MCF 10A (cell line): Measurements from ENCODE around the gene GABRR2. TPM values are rescaled to one million over a fixed set of nuclear protein-coding genes. Genes with fewer than 3 reads are reported as not detected.

ENCODE experiments used
- BruUV-seq: library from RNA; stranded (reverse); fragments of 400-500 nt; replicated peaks from 2 replicates; lab custom pipeline; 2021; lab: Mats Ljungman, UMichigan
- CTCF ChIA-PET: fragments of 300-600 bp; sonication (Branson Sonifier 250); formaldehyde crosslinking; extraction: SDS; loops from one replicate; lab custom pipeline; 2021; ENCODE audit warnings: antibody characterized with exemption, inconsistent platforms; lab: Yijun Ruan, JAX
- POLR2A ChIA-PET: fragments of 300-600, 350-650 bp; sonication (Branson Sonifier 250); formaldehyde crosslinking; extraction: SDS; loops from one replicate; lab custom pipeline; 2020; ENCODE audit warnings: antibody characterized with exemption, inconsistent platforms; lab: Yijun Ruan, JAX
- DNase-seq: peaks from one replicate; pipeline ENCODE4 v3.0.0-alpha.2; 2018; ENCODE audit not compliant: unreplicated experiment
- H3K27ac Mint-ChIP-seq: one replicate; pipeline ENCODE4 v1.8.0; 2022; ENCODE audit warnings: mild to moderate bottlenecking, low read depth, mixed read lengths; ENCODE audit not compliant: unreplicated experiment
- H3K27me3 Mint-ChIP-seq: one replicate; pipeline ENCODE4 v1.8.0; 2022; ENCODE audit warnings: mixed read lengths; ENCODE audit not compliant: insufficient read depth, unreplicated experiment
- H3K36me3 Mint-ChIP-seq: one replicate; pipeline ENCODE4 v1.8.0; 2022; ENCODE audit warnings: mild to moderate bottlenecking, moderate library complexity, mixed read lengths; ENCODE audit not compliant: insufficient read depth, unreplicated experiment
- H3K4me1 Mint-ChIP-seq: one replicate; pipeline ENCODE4 v1.8.0; 2022; ENCODE audit warnings: mixed read lengths; ENCODE audit not compliant: insufficient read depth, unreplicated experiment
- H3K4me3 Mint-ChIP-seq: one replicate; pipeline ENCODE4 v1.8.0; 2022; ENCODE audit warnings: mild to moderate bottlenecking, moderate library complexity, mixed read lengths; ENCODE audit not compliant: unreplicated experiment
- H3K9me3 Mint-ChIP-seq: one replicate; pipeline ENCODE4 v1.8.0; 2022; ENCODE audit warnings: mixed read lengths; ENCODE audit not compliant: unreplicated experiment
- intact Hi-C: fragments of 100-400 bp; cut with micrococcal nuclease; formaldehyde crosslinking; loops from 2 replicates; pipeline ENCODE4 v1.14.1; 2022
- total RNA-seq: library from RNA; stranded (reverse); gene quantifications from 2 replicates; pipeline ENCODE4 v1.2.3, GENCODE V29; 2022
- TF ChIP-seq, protein P1 (sequence below): fragments of 200-600 bp; IDR thresholded peaks from one replicate; pipeline ENCODE4 v1.8.0; 2022; ENCODE audit warnings: antibody characterized with exemption, mild to moderate bottlenecking; ENCODE audit not compliant: unreplicated experiment

The GABRR2 gene
- total RNA-seq, 1 experiment from 2014 or later = not detected

DNA sequence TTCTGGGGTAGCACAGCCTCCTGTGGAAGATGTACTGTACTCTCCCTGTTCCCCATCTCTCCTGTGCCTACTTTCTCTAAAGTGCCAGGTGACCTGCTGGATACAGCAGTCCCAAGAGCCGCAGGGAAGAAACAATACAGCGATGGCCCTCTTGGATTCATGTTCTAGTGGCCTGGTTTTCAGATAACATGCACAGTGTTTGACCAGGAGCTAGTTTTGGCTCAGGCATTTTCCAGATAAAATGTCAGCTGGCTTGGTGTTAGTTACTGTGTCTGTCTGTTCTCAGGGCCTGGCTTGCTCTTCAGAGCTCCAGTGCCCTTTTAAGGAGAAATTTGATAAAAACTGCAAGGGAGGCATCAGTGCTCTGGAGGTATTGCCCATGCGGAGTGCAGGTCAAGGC, 41.3 kb downstream of the GABRR2 start:
- BruUV-seq = no TSS peak
- TF ChIP-seq, protein P1, sequence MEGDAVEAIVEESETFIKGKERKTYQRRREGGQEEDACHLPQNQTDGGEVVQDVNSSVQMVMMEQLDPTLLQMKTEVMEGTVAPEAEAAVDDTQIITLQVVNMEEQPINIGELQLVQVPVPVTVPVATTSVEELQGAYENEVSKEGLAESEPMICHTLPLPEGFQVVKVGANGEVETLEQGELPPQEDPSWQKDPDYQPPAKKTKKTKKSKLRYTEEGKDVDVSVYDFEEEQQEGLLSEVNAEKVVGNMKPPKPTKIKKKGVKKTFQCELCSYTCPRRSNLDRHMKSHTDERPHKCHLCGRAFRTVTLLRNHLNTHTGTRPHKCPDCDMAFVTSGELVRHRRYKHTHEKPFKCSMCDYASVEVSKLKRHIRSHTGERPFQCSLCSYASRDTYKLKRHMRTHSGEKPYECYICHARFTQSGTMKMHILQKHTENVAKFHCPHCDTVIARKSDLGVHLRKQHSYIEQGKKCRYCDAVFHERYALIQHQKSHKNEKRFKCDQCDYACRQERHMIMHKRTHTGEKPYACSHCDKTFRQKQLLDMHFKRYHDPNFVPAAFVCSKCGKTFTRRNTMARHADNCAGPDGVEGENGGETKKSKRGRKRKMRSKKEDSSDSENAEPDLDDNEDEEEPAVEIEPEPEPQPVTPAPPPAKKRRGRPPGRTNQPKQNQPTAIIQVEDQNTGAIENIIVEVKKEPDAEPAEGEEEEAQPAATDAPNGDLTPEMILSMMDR = no peak
- Mint-ChIP-seq H3K36me3 (no peaks in the 10 kb centered on the region), H3K27me3 (peaks cover 45% of the 10 kb centered on the region), H3K4me3 (no peak overlapping the region), H3K9me3 (no peaks in the 10 kb centered on the region), H3K4me1 (no peaks in the 10 kb centered on the region), H3K27ac (no peak overlapping the region)
- no peak for DNase-seq
- ChIA-PET CTCF (no interaction called here), POLR2A (no interaction called here)
- intact Hi-C loops = no loop called here

DNA sequence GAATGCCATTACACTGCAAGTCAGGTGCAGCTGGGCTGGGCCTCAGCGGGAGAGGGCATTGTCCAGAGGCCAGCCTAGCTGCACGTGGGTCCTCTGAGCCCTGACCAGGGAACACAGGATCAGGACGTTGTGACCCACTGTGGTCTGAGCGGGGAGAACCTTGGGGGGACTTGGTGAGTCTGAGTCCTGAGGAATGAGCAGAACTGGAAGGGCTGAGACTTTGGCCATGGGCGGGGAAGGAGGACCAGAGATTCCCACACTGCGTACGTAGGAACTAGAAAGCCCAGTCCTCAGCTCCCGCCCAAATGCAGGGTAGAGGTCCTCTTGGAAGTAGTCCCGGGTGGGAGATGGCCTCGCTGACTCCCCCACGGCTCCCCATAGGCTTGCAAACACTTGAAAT, 42.5 kb downstream of the GABRR2 start:
- H3K4me3 Mint-ChIP-seq = no peak overlapping the region
- intact Hi-C loops = no loop called here
- CTCF ChIA-PET = interaction anchor here (0.8 to 1.1 kb wide), 2 partner anchors 16 to 77 kb away, joined by 3 to 5 read pairs; no protein-coding TSS in a partner anchor
- H3K27ac Mint-ChIP-seq = no peak overlapping the region
- DNase-seq = no peak
- peaks cover 45% of the 10 kb centered on the region for H3K27me3 Mint-ChIP-seq
- H3K36me3 Mint-ChIP-seq = no peaks in the 10 kb centered on the region
- no TSS peak for BruUV-seq
- H3K4me1 Mint-ChIP-seq = no peaks in the 10 kb centered on the region
- POLR2A ChIA-PET = no interaction called here
- TF ChIP-seq, protein P1 = no peak
- H3K9me3 Mint-ChIP-seq = no peaks in the 10 kb centered on the region

DNA sequence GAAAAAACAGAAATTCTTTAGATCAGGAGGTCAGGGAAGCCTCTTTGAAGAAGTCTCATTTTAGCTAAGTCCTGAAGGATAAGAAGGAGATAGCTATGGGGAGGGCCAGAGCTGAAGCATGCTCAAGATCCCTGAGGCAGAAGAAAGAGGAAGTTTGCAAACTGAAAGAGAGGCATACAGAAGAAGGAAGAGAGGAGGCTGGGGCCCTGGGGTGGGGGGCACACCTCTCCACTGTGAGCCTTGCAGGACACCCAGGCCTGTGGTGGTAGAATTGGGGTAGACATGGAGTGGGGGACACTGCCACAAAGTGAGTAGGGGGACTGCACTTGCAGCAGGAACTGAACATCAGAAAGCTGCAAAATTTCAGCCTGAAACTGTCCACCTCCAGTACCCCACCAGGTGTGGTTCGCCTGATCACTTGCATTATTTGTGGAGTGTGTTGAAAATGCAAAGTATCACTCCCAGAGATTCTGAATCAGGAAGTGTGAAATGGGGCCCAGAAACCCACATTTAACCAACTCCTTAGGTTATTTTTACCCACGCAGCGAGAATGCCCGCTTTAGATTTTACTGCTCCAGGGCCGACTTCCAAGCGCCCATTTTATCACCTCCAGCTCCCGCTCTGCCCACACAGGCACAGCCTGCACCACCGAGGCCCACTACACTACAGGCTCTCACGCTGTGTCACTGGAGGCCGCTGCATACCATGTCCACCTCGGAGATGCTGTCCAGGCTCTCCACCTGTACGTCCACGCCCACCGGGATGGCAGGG, 44.0 kb downstream of the GABRR2 start:
- DNase-seq = no peak
- no peak overlapping the region for H3K27ac Mint-ChIP-seq
- no peaks in the 10 kb centered on the region for H3K36me3 Mint-ChIP-seq
- H3K4me1 Mint-ChIP-seq = no peaks in the 10 kb centered on the region
- H3K9me3 Mint-ChIP-seq = no peaks in the 10 kb centered on the region
- POLR2A ChIA-PET = no interaction called here
- CTCF ChIA-PET = interaction anchor here (0.6 to 1.0 kb wide), 2 partner anchors 29 to 280 kb away, joined by 3 to 4 read pairs; no protein-coding TSS in a partner anchor
- peaks cover 42% of the 10 kb centered on the region for H3K27me3 Mint-ChIP-seq
- no peak overlapping the region for H3K4me3 Mint-ChIP-seq
- intact Hi-C loops = no loop called here
- TF ChIP-seq, protein P1 = no peak
- BruUV-seq = no TSS peak

DNA sequence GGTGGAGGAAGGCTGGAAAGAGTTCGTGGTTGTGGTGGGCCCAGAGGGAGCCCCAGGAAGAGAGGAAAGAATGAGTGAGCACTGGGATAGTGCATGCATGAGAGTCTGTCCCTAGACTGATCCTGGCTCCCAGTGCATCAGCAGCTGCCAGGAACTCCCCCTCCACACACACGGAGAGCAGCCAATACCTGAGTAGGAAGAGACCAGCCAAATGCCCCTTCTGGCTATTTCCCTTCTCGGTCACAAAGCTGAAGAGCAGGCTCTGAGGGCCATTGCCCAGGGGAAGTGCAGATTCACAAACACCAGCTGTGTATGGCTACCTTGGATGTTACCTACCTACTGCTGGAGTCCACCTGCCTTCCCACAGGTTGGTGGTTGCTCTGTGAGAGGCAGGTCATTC, 45.1 kb downstream of the GABRR2 start:
- CTCF ChIA-PET = no interaction called here
- Mint-ChIP-seq H3K27ac (no peak overlapping the region), H3K4me1 (no peaks in the 10 kb centered on the region), H3K4me3 (no peak overlapping the region), H3K9me3 (no peaks in the 10 kb centered on the region), H3K27me3 (peaks cover 51% of the 10 kb centered on the region), H3K36me3 (no peaks in the 10 kb centered on the region)
- no peak for DNase-seq
- intact Hi-C loops = no loop called here
- TF ChIP-seq, protein P1 = no peak
- POLR2A ChIA-PET = interaction anchor here (0.6 kb wide), 1 partner anchor 184 kb away, joined by 3 read pairs; no protein-coding TSS in a partner anchor
- no TSS peak for BruUV-seq
